AG04450 (cell line): ENCODE results near the gene ZNF580. TPM values are rescaled to one million over a fixed set of nuclear protein-coding genes. Genes with fewer than 3 reads are reported as not detected.
A peak's percentile ranks its signal among the peaks of the same experiment; 100 is the strongest.

Source experiments
- CTCF ChIA-PET: fragments of 300-600, 350-600 bp; formaldehyde crosslinking; extraction: SDS; loops from one replicate; lab custom pipeline; 2022; ENCODE audit warnings: antibody characterized with exemption, inconsistent platforms; lab: Charles Lee
- POLR2A ChIA-PET: fragments of 350-600 bp; formaldehyde crosslinking; extraction: SDS; loops from one replicate; lab custom pipeline; 2021; ENCODE audit warnings: antibody characterized with exemption, inconsistent platforms; lab: Yijun Ruan, JAX
- DNase-seq: peaks from one replicate; pipeline ENCODE4 v3.0.0-alpha.2; 2011; ENCODE audit warnings: low read depth, low spot score
- H3K27ac ChIP-seq: one replicate; pipeline ENCODE4 v1.5.1; 2012; ENCODE audit warnings: low read depth, low read length, control low read depth
- H3K27me3 ChIP-seq: one replicate; pipeline ENCODE4 v1.6.0; 2012; ENCODE audit warnings: low read length; ENCODE audit not compliant: control insufficient read depth, insufficient read depth
- H3K4me3 ChIP-seq: 2 replicates; pipeline ENCODE4 v1.5.1; 2011; ENCODE audit warnings: mild to moderate bottlenecking, low read depth, low read length, control low read depth
- H3K9me3 ChIP-seq: 2 replicates; pipeline ENCODE4 v1.5.1; 2012; ENCODE audit warnings: low read length; ENCODE audit not compliant: control insufficient read depth, insufficient read depth
- CTCF ChIP-seq: IDR thresholded peaks from 2 replicates; pipeline ENCODE4 v1.5.1; 2011; ENCODE audit warnings: low read depth, low read length, control low read depth, inconsistent platforms
- polyA plus RNA-seq: library from polyadenylated mRNA; depleted of rRNA; stranded (reverse); fragments of >200 nt; gene quantifications from 2 replicates; pipeline ENCODE4 v1.2.3, GENCODE V29; 2011

Gene ZNF580
- polyA plus RNA-seq, 1 experiment: 7.3 TPM

- no peak for DNase-seq
- no peaks in the 10 kb centered on the region; the same call in 1 of the 2 replicates for H3K9me3 ChIP-seq
- CTCF ChIA-PET: no interaction called here
- no peak overlapping the region for H3K27ac ChIP-seq
- TF ChIP-seq CTCF: no peak
- H3K27me3 ChIP-seq: no peaks in the 10 kb centered on the region
- POLR2A ChIA-PET: no interaction called here
- no peak overlapping the region for H3K4me3 ChIP-seq
Measured at GRCh38 chr19:55650602-55651230, 9.9 kb downstream of the ZNF580 start.

- no peak overlapping the region for H3K4me3 ChIP-seq
- POLR2A ChIA-PET: no interaction called here
- H3K9me3 ChIP-seq: no peaks in the 10 kb centered on the region; the same call in 1 of the 2 replicates
- TF ChIP-seq CTCF: no peak
- no peaks in the 10 kb centered on the region for H3K27me3 ChIP-seq
- CTCF ChIA-PET: no interaction called here
- H3K27ac ChIP-seq: no peak overlapping the region
- no peak for DNase-seq
Measured at GRCh38 chr19:55651236-55651635, 10.4 kb downstream of the ZNF580 start.

- Histone ChIP-seq H3K4me3 (no peak overlapping the region), H3K27me3 (no peaks in the 10 kb centered on the region), H3K27ac (no peak overlapping the region), H3K9me3 (no peaks in the 10 kb centered on the region; the same call in 1 of the 2 replicates)
- CTCF ChIA-PET: interaction anchor here (0.6 to 1.7 kb wide), 15 partner anchors 8 to 1253 kb away, joined by 3 to 16 read pairs (median 6); partner anchors contain the start of gene ZNF784
- DNase-seq: no peak
- no peak for TF ChIP-seq CTCF
- POLR2A ChIA-PET: interaction anchor here (0.7 kb wide), 1 partner anchor 16 kb away, joined by 4 read pairs; no protein-coding TSS in a partner anchor
Measured at GRCh38 chr19:55652311-55653128, 11.7 kb downstream of the ZNF580 start.

- TF ChIP-seq CTCF: peak; percentile 100
Measured at GRCh38 chr19:55653651-55654322, 13.0 kb downstream of the ZNF580 start.

More at GRCh38 chr19:55653651-55654322, 13.0 kb downstream of the ZNF580 start:
- Histone ChIP-seq H3K9me3 (no peaks in the 10 kb centered on the region; the same call in 1 of the 2 replicates), H3K27ac (peak overlapping the region; percentile 97), H3K27me3 (no peaks in the 10 kb centered on the region), H3K4me3 (peak overlapping the region; percentile 92)
- CTCF ChIA-PET: interaction anchor here (0.6 to 1.7 kb wide), 29 partner anchors 8 to 1516 kb away, joined by 3 to 20 read pairs (median 4); partner anchors contain the start of genes CNOT3 and ZNF784
- peak; percentile 99 for DNase-seq
- POLR2A ChIA-PET: interaction anchor here (0.6 to 1.4 kb wide), 9 partner anchors 17 to 395 kb away, joined by 3 to 8 read pairs (median 4); partner anchors contain the start of genes FIZ1, ISOC2 and PPP6R1
